ENCODE data around the gene LRRC3.

Gene LRRC3

GRCh38 chr21:44494956-44495355 lies 39.6 kb downstream of the LRRC3 start:
- in situ Hi-C loops (cut with MboI; ENCODE audit: low sequenced_read_pairs), result no loop called here

- in situ Hi-C loops (cut with MboI; ENCODE audit: low sequenced_read_pairs), result no loop called here
Measured at GRCh38 chr21:44495611-44496563, 40.6 kb downstream of the LRRC3 start.

DNA sequence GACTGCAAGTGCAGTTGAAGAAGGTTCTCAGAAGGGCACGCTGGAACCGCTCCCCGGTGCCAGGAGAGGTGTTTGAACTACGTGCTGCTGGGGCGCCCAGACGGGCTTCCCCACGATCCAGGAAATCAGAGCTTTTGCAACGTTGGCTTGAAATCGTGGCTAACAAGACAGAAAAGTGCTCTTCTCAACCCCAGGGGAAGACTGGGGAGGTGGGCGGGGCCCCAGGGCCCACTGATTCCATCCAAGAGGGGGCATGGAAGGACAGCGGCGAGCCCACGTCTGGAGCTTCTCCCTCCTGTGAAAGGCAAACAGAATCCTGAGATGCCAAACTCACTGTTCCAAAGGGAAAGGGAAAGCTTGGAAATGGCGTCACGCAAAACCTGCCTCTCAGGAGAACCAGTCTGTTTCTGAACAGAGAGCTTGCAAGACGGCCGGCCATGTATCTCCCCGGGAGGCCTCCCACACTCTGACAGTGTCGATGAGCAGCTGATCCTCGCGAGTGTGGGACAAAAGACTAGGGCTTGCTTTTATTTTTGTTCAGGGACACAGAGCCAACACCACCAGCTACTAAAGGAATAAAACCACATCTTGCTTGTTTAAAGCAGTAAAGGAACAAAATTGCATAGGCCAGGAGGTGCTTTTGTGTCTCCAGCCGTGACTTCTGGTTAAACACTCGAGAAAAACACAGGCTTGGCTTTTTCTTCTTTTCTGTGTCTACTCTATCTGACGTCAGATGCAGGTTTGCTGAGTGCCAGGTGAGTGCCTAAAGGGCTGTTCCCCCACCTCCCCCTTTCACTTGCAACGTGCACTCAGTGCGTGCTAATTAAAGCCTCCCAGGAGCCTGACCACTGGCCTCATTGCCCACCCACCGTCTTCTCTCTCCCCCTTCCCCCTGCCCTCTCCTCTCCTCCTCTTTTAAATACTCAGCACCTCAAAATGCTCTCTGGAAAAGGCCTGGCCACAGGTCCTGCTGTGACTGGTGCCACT lies 41.5 kb downstream of the LRRC3 start:
- in situ Hi-C loops (cut with MboI; ENCODE audit: low sequenced_read_pairs), result no loop called here

GRCh38 chr21:44497703-44498126 lies 42.4 kb downstream of the LRRC3 start:
- in situ Hi-C loops (cut with MboI; ENCODE audit: low sequenced_read_pairs), result no loop called here

GRCh38 chr21:44498280-44499210 lies 43.2 kb downstream of the LRRC3 start:
- in situ Hi-C loops (cut with MboI; ENCODE audit: low sequenced_read_pairs), result no loop called here

DNA sequence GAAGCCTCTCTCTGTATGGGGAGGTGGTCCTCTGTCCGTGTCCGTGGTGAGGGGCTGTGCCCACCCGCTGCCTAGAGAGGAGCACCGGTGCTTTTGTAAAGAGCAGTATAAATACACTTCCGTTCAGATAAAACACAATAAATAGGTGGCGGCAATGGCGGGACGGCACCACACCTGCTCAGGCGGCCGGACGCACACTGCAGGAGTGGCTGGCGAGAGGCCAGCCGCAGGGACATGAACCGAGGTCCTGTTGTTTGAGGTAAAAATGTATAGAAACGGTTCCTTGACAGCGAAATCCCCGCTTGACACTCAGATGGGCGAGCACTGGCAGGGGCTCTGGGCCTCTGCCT lies 43.9 kb downstream of the LRRC3 start:
- in situ Hi-C loops (cut with MboI; ENCODE audit: low sequenced_read_pairs), result no loop called here

- in situ Hi-C loops (cut with MboI; ENCODE audit: low sequenced_read_pairs), result loop anchor here (25.0 kb wide), 1 partner anchor 288 kb away; no protein-coding TSS in a partner anchor
Measured at GRCh38 chr21:44499631-44500030, 44.3 kb downstream of the LRRC3 start.

GRCh38 chr21:44500111-44500510 lies 44.8 kb downstream of the LRRC3 start:
- in situ Hi-C loops (cut with MboI; ENCODE audit: low sequenced_read_pairs), result loop anchor here (25.0 kb wide), 1 partner anchor 287 kb away; no protein-coding TSS in a partner anchor

DNA sequence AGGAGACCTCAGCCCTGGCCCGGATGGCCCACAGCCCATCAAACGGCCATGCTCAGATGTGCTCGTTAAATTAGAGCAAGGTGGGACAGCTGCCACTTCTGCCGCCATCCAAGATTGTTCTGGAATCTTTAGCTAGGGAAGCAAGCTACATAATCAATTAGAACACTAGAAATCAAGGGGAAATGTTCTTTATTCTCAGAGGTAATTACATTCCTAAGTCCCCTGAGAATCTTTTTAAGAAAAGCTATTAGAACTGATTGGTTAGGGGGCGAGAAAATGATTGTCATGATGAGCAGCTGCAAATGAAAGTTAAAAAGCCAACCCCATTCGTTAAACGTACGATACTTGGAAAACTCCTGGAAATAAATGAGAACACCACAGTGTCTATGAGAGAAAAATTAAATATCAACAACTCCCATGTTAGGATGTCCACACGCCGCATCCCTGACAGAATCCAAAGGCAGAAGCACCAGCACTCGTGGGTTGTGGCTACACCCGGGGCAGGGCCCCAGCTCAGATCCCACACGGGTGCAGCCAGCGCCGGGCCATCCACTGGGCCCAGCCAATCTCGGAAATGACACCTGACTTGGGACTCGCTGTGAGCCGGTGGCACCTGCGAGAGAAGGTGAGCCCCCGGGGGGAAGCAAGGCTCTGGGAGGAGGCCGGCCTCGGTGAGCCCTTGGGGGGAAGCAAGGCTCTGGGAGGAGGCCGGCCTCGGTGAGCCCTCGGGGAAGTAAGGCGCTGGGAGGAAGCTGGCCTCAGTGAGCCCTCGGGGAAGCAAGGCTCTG lies 47.1 kb downstream of the LRRC3 start:
- in situ Hi-C loops (cut with MboI; ENCODE audit: low sequenced_read_pairs), result loop anchor here (25.0 kb wide), 1 partner anchor 285 kb away; no protein-coding TSS in a partner anchor

GRCh38 chr21:44503006-44503889 lies 47.9 kb downstream of the LRRC3 start:
- in situ Hi-C loops (cut with MboI; ENCODE audit: low sequenced_read_pairs), result loop anchor here (25.0 kb wide), 1 partner anchor 284 kb away; no protein-coding TSS in a partner anchor

DNA sequence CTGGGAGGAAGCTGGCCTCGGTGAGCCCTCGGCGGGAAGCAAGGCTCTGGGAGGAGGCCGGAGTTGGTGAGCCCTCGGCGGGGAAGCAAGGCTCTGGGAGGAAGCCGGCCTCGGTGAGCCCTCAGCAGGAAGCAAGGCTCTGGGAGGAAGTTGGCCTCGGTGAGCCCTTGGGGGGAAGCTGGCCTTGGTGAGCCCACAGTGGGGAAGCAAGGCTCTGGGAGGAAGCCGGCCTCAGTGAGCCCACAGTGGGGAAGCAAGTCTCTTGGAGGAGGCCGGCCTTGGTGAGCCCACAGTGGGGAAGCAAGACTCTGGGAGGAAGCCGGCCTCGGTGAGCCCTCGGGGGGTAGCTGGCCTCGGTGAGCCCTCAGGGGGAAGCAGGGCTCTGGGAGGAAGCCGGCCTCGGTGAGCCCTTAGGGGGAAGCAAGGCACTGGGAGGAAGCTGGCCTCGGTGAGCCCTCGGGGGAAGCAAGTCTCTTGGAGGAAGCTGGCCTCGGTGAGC lies 48.6 kb downstream of the LRRC3 start:
- in situ Hi-C loops (cut with MboI; ENCODE audit: low sequenced_read_pairs), result loop anchor here (25.0 kb wide), 1 partner anchor 283 kb away; no protein-coding TSS in a partner anchor

DNA sequence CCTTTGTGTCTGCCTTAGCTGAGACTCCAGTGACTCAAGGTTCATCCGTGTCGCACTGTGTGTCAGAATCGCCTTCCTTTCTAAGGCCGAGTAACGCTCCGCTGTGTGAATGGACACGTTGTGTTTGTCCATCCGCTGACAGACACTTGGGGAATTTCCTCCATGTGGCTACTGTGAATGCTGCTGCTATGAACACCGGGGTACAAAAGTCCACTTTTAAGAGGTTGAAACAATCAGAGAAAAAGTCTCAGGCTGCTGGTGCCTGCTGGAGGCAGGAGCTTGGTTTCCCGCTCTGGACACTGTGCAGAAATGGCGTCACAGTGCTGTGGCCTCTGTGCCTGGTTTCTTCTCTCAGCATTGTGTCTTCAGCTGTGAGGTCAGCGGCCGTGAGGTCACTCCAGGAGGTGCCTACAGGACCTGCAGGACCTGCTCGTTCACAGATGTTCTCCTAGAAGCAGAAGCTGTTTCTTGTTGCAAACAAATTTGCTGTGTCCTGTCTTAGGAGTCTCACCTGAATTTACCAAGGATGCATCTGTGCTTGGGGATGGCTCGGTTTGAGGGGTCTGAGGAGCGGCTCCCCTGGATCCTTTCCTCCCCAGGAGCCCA lies 50.5 kb downstream of the LRRC3 start:
- in situ Hi-C loops (cut with MboI; ENCODE audit: low sequenced_read_pairs), result loop anchor here (25.0 kb wide), 1 partner anchor 282 kb away; no protein-coding TSS in a partner anchor

DNA sequence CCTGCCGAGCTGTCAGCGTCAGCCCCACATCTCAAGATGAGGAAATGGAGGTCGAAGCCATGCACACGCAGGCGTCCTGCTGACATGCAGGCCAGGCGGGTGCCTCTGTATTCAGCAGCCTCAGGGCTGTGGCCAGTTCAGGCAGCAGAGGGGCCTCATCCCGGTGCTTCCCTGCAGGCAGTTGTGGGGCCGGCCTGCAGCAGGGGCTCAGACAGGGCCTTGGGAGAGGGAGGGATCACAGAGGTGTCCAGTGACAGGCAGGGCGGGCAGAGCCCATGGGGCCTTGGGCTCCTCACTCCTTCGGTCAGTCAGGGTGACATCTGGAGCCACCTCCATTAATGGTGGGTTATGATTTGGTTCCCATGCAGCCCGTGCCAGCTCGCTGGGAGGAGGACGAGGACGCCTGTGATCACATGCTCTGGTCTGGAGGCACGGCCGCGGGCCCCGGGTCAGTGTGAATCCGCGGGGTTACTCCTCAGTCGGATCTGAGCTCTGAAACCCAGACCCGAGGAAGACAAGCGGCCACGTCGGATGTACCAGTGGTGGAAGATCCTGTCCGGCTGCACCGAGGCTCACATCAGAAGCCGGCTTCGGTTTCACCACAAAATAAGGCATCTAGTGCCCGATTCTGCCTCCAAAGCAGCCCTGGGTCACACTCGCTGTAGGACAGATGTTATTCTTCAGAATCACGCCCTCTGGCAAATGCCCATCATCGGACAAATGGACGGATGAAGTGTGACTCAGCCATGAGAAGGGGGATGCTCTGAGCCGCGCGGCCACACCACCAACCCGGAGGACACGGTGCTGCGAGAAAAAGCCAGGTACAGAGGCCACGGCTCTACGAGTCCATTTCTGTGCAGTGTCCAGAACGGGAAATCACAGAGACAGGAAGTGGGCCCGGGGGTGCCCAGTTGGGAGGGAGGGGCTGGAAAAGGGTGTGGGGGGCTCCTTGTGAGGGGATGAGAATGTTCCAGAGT lies 51.3 kb downstream of the LRRC3 start:
- in situ Hi-C loops (cut with MboI; ENCODE audit: low sequenced_read_pairs), result loop anchor here (25.0 kb wide), 1 partner anchor 281 kb away; no protein-coding TSS in a partner anchor

DNA sequence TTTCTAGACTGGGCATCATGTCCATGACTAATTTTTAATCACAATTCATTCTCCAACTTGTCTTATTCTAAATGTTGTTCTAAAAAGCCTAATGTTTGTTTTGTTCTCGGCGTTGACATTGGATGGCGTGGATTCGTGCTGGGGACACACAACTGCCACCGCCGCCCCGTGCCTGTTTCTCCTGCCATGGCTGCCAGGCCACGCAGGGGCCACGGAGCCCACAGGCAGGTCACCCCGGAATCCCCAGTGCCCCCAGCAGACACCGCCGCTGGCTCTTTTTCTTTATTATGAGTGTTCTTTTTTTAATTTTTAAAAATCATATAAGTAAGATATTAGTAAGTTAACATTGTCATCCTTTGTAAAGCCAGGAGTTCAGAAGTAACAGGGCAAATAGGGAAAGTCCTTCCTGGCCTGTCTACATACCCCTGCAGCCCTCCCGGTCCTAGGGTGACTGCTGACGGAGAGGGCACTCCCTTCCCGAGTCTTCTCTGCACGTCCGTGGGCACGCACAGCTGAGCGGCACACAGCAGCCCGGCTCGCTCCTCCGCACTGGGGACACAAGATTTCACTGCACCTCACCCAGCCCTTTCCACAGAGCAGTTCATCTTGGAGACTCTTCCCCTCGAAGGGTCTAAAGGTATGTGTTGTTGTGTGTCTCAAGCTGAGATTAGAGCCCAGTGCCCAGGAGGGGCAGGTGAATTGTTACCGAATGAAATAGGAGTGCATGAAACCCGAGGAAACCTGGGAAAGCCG lies 52.5 kb downstream of the LRRC3 start:
- in situ Hi-C loops (cut with MboI; ENCODE audit: low sequenced_read_pairs), result loop anchor here (25.0 kb wide), 1 partner anchor 279 kb away; no protein-coding TSS in a partner anchor

- in situ Hi-C loops (cut with MboI; ENCODE audit: low sequenced_read_pairs), result loop anchor here (25.0 kb wide), 1 partner anchor 279 kb away; no protein-coding TSS in a partner anchor
Measured at GRCh38 chr21:44508426-44508710, 53.1 kb downstream of the LRRC3 start.

Measured in HL-60/S4 treated with phorbol 12-myristate 13-acetate at 8.2 ng/mL for 4 days and 3 days (cell line).